ENCODE measurements around the gene ELAVL3.

Gene ELAVL3

GRCh38 chr19:11423164-11423790 is 57.6 kb downstream of the ELAVL3 start:
- DNase-seq (ENCODE audit: low read depth) = no peak
- H3K4me3 ChIP-seq (ENCODE audit: control insufficient read depth, low read depth, low read length) = no peak overlapping the region
- no peak for TF ChIP-seq CTCF (IDR thresholded peaks at IDR 0.05; ENCODE audit: control insufficient read depth, insufficient read depth, low read depth, low read length, missing control alignments)

- no peak for TF ChIP-seq CTCF (IDR thresholded peaks at IDR 0.05; ENCODE audit: control insufficient read depth, insufficient read depth, low read depth, low read length, missing control alignments)
- no peak for DNase-seq (ENCODE audit: low read depth)
- H3K4me3 ChIP-seq (ENCODE audit: control insufficient read depth, low read depth, low read length) = peak overlapping the region; percentile 25
Observed at GRCh38 chr19:11422163-11423065, 58.4 kb downstream of the ELAVL3 start.

- DNase-seq (ENCODE audit: low read depth) = no peak
- H3K4me3 ChIP-seq (ENCODE audit: control insufficient read depth, low read depth, low read length) = no peak overlapping the region
- TF ChIP-seq CTCF (IDR thresholded peaks at IDR 0.05; ENCODE audit: control insufficient read depth, insufficient read depth, low read depth, low read length, missing control alignments) = no peak
Observed at GRCh38 chr19:11421371-11422098, 59.3 kb downstream of the ELAVL3 start.

- TF ChIP-seq CTCF (IDR thresholded peaks at IDR 0.05; ENCODE audit: control insufficient read depth, insufficient read depth, low read depth, low read length, missing control alignments) = no peak
- H3K4me3 ChIP-seq (ENCODE audit: control insufficient read depth, low read depth, low read length) = no peak overlapping the region; the same call in 1 of the 2 replicates
- no peak for DNase-seq (ENCODE audit: low read depth)
Observed at GRCh38 chr19:11420429-11421370, 60.1 kb downstream of the ELAVL3 start.

DNA sequence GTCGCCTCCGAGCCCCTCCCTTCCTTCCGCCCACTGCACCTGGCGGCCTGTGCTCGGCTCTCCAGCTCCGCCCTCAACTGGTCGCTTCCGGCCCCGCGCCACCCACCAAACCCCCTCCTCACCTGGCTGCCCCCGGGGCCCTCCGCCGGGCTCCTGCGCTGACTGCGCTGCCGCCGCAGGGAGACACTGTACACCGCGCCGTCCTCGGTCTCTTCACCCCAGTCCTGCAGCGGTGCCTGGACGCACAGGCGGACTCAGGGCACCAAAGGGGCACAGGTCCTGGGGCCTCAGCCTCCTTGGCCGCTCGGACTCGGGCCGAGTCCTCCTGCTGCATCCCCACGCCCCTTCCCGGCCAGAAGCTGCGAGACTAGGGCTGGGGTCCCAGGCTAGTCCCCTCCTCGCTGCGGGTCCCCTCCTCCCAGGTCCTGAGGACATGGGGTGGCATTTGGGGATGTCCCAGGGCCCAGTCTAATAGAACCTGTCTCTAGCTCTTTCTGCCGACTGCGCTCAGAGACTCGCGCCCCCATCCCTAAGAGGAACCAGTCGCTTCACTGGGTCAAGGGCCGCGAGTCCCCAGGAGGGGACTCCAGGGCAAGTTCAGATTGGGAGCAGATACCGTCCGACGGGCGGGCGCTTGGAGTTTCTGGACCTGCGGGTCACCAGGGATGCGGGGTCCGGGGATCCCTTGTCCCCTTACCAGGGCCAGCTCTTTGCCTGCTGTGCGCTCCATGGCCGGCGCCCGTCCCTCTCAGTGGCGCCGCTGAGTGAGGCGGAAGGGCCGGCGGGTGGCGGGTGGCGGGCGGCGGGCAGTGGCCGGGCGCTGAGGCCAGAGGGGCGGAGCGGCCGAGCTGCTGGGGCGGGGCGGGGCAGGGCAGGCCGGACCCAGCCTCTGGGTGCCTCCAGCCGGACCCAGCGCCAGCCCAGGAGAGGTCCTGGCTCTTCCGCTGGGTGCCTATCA is 62.0 kb downstream of the ELAVL3 start, which contains the start of gene RGL3:
RGL3 (minus strand) TSS at position 766 of the 958 bp plus-strand sequence; CDS start at position 730, 36 bp downstream.
- H3K4me3 ChIP-seq (ENCODE audit: control insufficient read depth, low read depth, low read length) = peak within 1 kb of the TSS; percentile 21
- DNase-seq (ENCODE audit: low read depth) = no peak

More for the DNA sequence above, 62.0 kb downstream of the ELAVL3 start, which contains the start of gene RGL3:
- no peak for TF ChIP-seq CTCF (IDR thresholded peaks at IDR 0.05; ENCODE audit: control insufficient read depth, insufficient read depth, low read depth, low read length, missing control alignments)

Data from AG09309 (cell line).